Fibroblast of villous mesenchyme (primary cell): ENCODE measurements around the gene STARD5. TPM values are rescaled to one million over a fixed set of nuclear protein-coding genes. Genes with fewer than 3 reads are reported as not detected.

Source experiments
- DNase-seq: peaks from one replicate; pipeline ENCODE4 v3.0.0-alpha.2; 2010; ENCODE audit warnings: low read depth
- H3K4me3 ChIP-seq: 2 replicates; pipeline ENCODE4 v1.5.1; 2011; ENCODE audit warnings: low read depth, mild to moderate bottlenecking, low read length
- CTCF ChIP-seq: IDR thresholded peaks from 2 replicates; pipeline ENCODE4 v1.5.1; 2012; ENCODE audit warnings: low read depth, mild to moderate bottlenecking, low read length; ENCODE audit not compliant: insufficient read depth
- total RNA-seq: library from RNA; depleted of rRNA; stranded (reverse); fragments of >200 nt; gene quantifications from 2 replicates; pipeline ENCODE4 v1.2.3, GENCODE V29; 2012

The STARD5 gene
- total RNA-seq, 1 donor, result 14.7 TPM

GRCh38 chr15:81347910-81348309 lies 24.0 kb upstream of the STARD5 start:
- DNase-seq, result no peak
- H3K4me3 ChIP-seq, result no peak overlapping the region
- TF ChIP-seq CTCF, result no peak

- H3K4me3 ChIP-seq, result no peak overlapping the region
- no peak for DNase-seq
- no peak for TF ChIP-seq CTCF
These were observed 22.7 kb upstream of the STARD5 start for GRCh38 chr15:81346611-81347010.

GRCh38 chr15:81343371-81343770 lies 19.4 kb upstream of the STARD5 start:
- H3K4me3 ChIP-seq, result no peak overlapping the region
- TF ChIP-seq CTCF, result no peak
- no peak for DNase-seq

- TF ChIP-seq CTCF, result no peak
- DNase-seq, result no peak
- no peak overlapping the region for H3K4me3 ChIP-seq
These were observed 17.4 kb upstream of the STARD5 start for GRCh38 chr15:81341351-81341750.

- no peak overlapping the region for H3K4me3 ChIP-seq
- DNase-seq, result no peak
- TF ChIP-seq CTCF, result no peak
These were observed 15.9 kb upstream of the STARD5 start for GRCh38 chr15:81339851-81340250.

- TF ChIP-seq CTCF, result no peak
- no peak for DNase-seq
- H3K4me3 ChIP-seq, result no peak overlapping the region
These were observed 15.4 kb upstream of the STARD5 start for GRCh38 chr15:81339321-81339720.
